ENCODE measurements around the gene UQCRC1.
"Not testable (repeated sequence)": the region's sequence is repeated elsewhere in the genome, so short reads cannot be mapped to it uniquely, and the experiment has no call there.

Gene UQCRC1

GRCh38 chr3:48552111-48552951 is 57.1 kb downstream of the UQCRC1 start:
- Histone ChIP-seq H3K9me3 (ENCODE audit: insufficient read depth, low read length) (no peaks in the 10 kb centered on the region), H3K36me3 (ENCODE audit: insufficient read depth, insufficient read length, low read length) (peaks cover 34% of the 10 kb centered on the region), H3K27me3 (ENCODE audit: insufficient read depth, insufficient read length) (no peaks in the 10 kb centered on the region), H3K4me3 (ENCODE audit: insufficient read length, low read depth) (no peak overlapping the region), H3K9ac (ENCODE audit: insufficient read length, low read depth) (peak overlapping the region; percentile 23), H3K4me1 (ENCODE audit: insufficient read depth, insufficient read length) (peaks cover 33% of the 10 kb centered on the region)
- DNase-seq (ENCODE audit: low read depth, low spot score), result no peak
- TF ChIP-seq YY1 (IDR thresholded peaks at IDR 0.05; ENCODE audit: insufficient read depth, insufficient read length), result no peak
- no peak for TF ChIP-seq SUZ12 (IDR thresholded peaks at IDR 0.05; ENCODE audit: extremely low read depth, insufficient read depth, insufficient read length)
- no peak for TF ChIP-seq ZNF274 (IDR thresholded peaks at IDR 0.05; ENCODE audit: low read depth, low read length)

DNA sequence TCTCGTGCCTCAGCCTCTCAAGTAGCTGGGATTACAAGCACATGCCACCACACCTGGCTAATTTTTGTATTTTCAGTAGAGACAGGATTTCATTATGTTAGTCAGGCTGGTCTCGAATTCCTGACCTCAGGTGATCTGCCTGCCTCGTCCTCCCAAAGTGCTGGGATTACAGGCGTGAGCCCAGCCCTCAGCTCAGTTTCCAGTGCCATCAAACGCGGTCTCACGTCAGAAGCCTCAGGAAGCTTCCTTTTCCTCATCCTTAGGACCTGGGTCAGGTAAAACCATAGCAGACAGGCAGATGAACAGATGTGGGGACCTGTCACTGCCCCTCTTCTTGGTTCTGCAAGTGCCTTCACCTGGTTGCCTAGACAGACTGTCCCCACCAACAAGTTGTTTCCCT is 57.8 kb downstream of the UQCRC1 start:
- H3K9ac ChIP-seq (ENCODE audit: insufficient read length, low read depth); DNase-seq (ENCODE audit: low read depth, low spot score); H3K27me3 ChIP-seq (ENCODE audit: insufficient read depth, insufficient read length); H3K9me3 ChIP-seq (ENCODE audit: insufficient read depth, low read length); H3K4me3 ChIP-seq (ENCODE audit: insufficient read length, low read depth): not testable (repeated sequence)
- H3K4me1 ChIP-seq (ENCODE audit: insufficient read depth, insufficient read length), result peaks cover 33% of the 10 kb centered on the region
- peaks cover 40% of the 10 kb centered on the region for H3K36me3 ChIP-seq (ENCODE audit: insufficient read depth, insufficient read length, low read length)
